ENCODE measurements around the gene FRS2. TPM values are rescaled to one million over a fixed set of nuclear protein-coding genes. Genes with fewer than 3 reads are reported as not detected.

The FRS2 gene
- total and polyA plus RNA-seq, 2 donors from 2014 or later: 4.6 to 31.4 TPM

DNA sequence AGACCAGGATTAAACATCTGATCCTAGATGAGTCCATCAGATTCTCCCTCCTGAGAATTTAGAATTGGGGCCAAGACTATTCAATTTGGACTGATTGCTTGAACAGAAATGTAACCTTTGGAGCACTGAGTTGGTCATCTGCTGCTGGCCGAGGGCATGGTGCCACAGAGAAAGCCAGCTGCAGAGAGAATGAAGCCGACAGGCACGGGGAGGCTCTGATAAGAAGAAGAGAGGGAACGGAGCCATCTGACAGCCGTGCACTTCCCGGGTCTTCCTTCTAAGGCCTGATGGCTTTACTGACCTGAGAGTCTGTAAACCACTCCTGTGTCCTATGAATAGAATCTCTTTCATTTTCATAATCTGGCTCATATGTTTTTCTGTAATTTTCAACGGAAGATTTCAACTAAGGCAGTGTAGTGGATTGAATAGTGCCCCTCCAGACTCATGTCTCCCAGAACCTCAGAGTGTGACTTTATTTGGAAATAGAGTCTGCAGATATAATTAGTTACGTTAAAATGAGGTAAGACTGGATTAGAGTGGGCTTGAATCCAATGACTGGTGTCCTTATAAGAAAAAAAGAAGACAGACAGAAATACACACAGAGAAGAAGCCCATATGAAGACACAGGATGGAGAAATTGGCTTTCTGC, 39.1 kb upstream of the FRS2 start:
- FAIRE-seq (no peak), DNase-seq (no peak)
- no peaks in the 10 kb centered on the region for H3K9me3 ChIP-seq (ENCODE audit: control insufficient read depth in 2 of 3, insufficient read depth in 1 of 3, low read length in 3 of 3)
- no peaks in the 10 kb centered on the region for H3K4me1 ChIP-seq (ENCODE audit: control insufficient read depth in 2 of 3, insufficient read depth in 2 of 3, low read depth in 1 of 3, low read length in 3 of 3)
- H3K27ac ChIP-seq (ENCODE audit: low read depth in 2 of 2, low read length in 2 of 2): no peak overlapping the region
- H3K27me3 ChIP-seq (ENCODE audit: control insufficient read depth, insufficient read depth, low read length): no peaks in the 10 kb centered on the region
- TF ChIP-seq, protein P1, sequence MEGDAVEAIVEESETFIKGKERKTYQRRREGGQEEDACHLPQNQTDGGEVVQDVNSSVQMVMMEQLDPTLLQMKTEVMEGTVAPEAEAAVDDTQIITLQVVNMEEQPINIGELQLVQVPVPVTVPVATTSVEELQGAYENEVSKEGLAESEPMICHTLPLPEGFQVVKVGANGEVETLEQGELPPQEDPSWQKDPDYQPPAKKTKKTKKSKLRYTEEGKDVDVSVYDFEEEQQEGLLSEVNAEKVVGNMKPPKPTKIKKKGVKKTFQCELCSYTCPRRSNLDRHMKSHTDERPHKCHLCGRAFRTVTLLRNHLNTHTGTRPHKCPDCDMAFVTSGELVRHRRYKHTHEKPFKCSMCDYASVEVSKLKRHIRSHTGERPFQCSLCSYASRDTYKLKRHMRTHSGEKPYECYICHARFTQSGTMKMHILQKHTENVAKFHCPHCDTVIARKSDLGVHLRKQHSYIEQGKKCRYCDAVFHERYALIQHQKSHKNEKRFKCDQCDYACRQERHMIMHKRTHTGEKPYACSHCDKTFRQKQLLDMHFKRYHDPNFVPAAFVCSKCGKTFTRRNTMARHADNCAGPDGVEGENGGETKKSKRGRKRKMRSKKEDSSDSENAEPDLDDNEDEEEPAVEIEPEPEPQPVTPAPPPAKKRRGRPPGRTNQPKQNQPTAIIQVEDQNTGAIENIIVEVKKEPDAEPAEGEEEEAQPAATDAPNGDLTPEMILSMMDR (IDR thresholded peaks at IDR 0.05; ENCODE audit: borderline replicate concordance, extremely low read depth, insufficient read depth): no peak
- no peak overlapping the region for H3K9ac ChIP-seq (ENCODE audit: low read length in 3 of 3)
- intact Hi-C loops (cut with DNase I): no loop called here
- H3K4me3 ChIP-seq (ENCODE audit: low read length in 3 of 3): no peak overlapping the region
- H3K36me3 ChIP-seq (ENCODE audit: control insufficient read depth in 2 of 3, insufficient read depth in 3 of 3, low read length in 3 of 3): no peaks in the 10 kb centered on the region

GRCh38 chr12:69431591-69432222, 38.5 kb upstream of the FRS2 start:
- intact Hi-C loops (cut with DNase I): no loop called here
- no peaks in the 10 kb centered on the region for H3K9me3 ChIP-seq (ENCODE audit: control insufficient read depth in 2 of 3, insufficient read depth in 1 of 3, low read length in 3 of 3)

DNA sequence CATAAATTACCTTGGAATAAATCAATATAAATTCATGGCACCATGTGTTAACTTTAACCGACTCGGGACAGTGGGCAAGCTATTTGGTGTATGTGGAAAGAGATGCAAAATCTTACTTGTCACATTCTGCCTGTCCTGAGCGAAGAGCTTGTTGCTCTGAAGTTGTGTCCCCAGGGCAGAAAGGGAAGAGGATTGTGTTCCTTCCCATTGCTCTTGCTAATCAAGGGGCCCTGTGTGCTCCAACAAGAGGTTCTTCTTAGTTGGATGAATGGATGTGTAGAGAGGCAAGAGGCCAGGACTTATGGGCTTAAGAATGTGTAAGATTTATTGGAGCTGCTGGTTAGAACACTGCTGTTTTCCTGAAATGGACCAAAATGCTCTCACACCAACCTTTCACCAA, 36.5 kb upstream of the FRS2 start:
- H3K36me3 ChIP-seq (ENCODE audit: control insufficient read depth in 2 of 3, insufficient read depth in 3 of 3, low read length in 3 of 3): no peaks in the 10 kb centered on the region
- no peak for DNase-seq
- intact Hi-C loops (cut with DNase I): no loop called here
- TF ChIP-seq, protein P1 (IDR thresholded peaks at IDR 0.05; ENCODE audit: borderline replicate concordance, extremely low read depth, insufficient read depth): no peak
- H3K9me3 ChIP-seq (ENCODE audit: control insufficient read depth in 2 of 3, insufficient read depth in 1 of 3, low read length in 3 of 3): no peaks in the 10 kb centered on the region
- H3K9ac ChIP-seq (ENCODE audit: low read length in 3 of 3): no peak overlapping the region
- no peaks in the 10 kb centered on the region for H3K27me3 ChIP-seq (ENCODE audit: control insufficient read depth, insufficient read depth, low read length)
- no peak overlapping the region for H3K27ac ChIP-seq (ENCODE audit: low read depth in 2 of 2, low read length in 2 of 2)
- no peak for FAIRE-seq
- H3K4me1 ChIP-seq (ENCODE audit: control insufficient read depth in 2 of 3, insufficient read depth in 2 of 3, low read depth in 1 of 3, low read length in 3 of 3): no peaks in the 10 kb centered on the region
- no peak overlapping the region for H3K4me3 ChIP-seq (ENCODE audit: low read length in 3 of 3)

More at GRCh38 chr12:69431591-69432222, 38.5 kb upstream of the FRS2 start:
- no peak overlapping the region for H3K9ac ChIP-seq (ENCODE audit: low read length in 3 of 3)
- TF ChIP-seq, protein P1 (IDR thresholded peaks at IDR 0.05; ENCODE audit: borderline replicate concordance, extremely low read depth, insufficient read depth): no peak
- H3K27ac ChIP-seq (ENCODE audit: low read depth in 2 of 2, low read length in 2 of 2): no peak overlapping the region
- no peaks in the 10 kb centered on the region for H3K27me3 ChIP-seq (ENCODE audit: control insufficient read depth, insufficient read depth, low read length)
- FAIRE-seq (no peak), DNase-seq (no peak)
- no peaks in the 10 kb centered on the region for H3K36me3 ChIP-seq (ENCODE audit: control insufficient read depth in 2 of 3, insufficient read depth in 3 of 3, low read length in 3 of 3)
- H3K4me1 ChIP-seq (ENCODE audit: control insufficient read depth in 2 of 3, insufficient read depth in 2 of 3, low read depth in 1 of 3, low read length in 3 of 3): no peaks in the 10 kb centered on the region
- no peak overlapping the region for H3K4me3 ChIP-seq (ENCODE audit: low read length in 3 of 3)

All from kidney (tissue), 14 donors.